GM19467 (cell line): ENCODE data around the gene YWHAG.
"Not testable (repeated sequence)": the region's sequence is repeated elsewhere in the genome, so short reads cannot be mapped to it uniquely, and the experiment has no call there.

Source experiments
- ATAC-seq: cut with Tn5 transposase; IDR thresholded peaks from one replicate; pipeline ENCODE4 v1.9.1; 2021; ENCODE audit warnings: mild to moderate bottlenecking, moderate library complexity; ENCODE audit not compliant: unreplicated experiment

Gene YWHAG

DNA sequence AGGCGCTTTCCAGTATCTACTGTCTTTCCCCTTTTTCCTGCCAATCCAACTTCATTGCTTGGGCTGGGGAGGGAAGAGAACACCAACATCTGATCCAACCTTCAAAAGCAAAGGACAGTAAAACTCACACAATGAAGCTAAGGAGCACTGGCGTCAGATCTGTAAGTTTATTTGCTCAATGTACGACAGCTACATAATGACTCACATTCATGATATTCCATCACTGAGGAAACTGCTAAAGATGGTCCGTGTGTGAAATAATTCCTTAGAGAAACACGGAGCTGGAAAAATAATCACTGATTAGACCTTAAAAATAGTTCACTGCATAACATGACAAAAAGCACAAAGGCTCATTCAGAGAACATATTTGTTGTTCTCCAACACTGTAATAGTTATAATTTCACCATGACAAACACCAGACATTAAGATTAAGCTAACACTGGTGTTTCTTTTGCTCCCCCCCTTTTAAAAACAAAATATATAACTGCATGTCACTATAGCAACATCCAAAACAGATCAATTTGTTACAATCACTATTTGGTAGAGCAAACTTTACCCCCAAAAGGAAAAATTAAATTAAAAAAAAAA lies 32.1 kb downstream of the YWHAG start:
- ATAC-seq = no peak

GRCh38 chr7:76325811-76326210 lies 33.0 kb downstream of the YWHAG start:
- ATAC-seq = no peak

DNA sequence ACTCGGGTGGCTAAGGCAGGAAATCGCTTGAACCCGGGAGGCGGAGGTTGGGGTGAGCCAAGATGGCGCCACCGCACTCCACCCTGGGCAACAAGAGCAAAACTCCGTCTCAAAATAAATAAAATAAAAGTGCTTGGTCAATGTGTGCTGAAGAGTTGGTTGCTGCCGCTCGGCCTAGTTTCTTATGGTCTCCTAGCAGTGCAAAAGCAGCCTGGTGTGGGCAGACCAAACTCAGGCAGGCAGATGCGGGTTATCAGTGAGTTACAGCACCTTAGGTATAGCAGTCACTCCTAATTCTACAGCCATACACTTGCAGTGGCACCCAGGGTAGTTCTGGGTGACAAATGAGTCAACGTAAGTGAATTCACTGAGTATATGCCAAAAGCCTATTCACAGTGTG lies 33.7 kb downstream of the YWHAG start:
- ATAC-seq = no peak

- peak; percentile 37 for ATAC-seq
Observed at GRCh38 chr7:76318488-76319353, 40.1 kb downstream of the YWHAG start.

DNA sequence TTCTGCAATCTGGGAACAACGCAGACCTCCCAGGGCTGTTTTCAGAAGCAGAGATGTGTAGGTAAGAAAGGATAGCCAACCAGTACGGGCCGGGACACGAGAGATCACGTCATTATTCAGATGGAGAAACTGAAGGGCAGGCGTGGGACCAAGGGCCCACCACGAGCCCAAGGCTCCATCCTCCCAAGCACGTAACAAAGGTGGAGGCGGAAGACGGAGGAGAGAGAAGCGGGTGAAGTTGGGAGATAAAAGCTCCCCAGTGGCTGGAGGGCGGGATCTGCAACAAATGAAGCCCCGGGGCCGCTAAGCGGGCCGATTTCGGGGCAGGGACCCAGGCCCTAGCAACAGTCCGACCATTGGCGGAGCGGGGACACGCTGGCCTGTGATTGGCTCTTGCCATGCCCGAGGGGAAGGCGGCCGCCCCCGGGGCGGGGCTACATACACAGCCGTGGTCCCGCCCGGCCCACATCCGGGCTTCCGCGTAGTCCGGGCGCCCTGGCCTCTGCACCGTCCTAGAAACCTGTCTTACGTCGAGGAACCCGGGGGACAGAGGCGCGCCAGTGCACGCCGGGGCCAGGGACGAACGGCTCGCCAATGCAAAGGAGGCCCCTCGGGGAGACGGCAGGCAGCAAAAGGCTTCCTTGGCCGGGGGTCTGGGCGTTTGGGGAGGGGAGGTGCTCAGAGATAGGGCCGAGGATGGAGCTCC lies 40.9 kb downstream of the YWHAG start:
- peak; percentile 93 for ATAC-seq

- ATAC-seq = no peak
Observed at GRCh38 chr7:76316984-76317781, 41.6 kb downstream of the YWHAG start.

DNA sequence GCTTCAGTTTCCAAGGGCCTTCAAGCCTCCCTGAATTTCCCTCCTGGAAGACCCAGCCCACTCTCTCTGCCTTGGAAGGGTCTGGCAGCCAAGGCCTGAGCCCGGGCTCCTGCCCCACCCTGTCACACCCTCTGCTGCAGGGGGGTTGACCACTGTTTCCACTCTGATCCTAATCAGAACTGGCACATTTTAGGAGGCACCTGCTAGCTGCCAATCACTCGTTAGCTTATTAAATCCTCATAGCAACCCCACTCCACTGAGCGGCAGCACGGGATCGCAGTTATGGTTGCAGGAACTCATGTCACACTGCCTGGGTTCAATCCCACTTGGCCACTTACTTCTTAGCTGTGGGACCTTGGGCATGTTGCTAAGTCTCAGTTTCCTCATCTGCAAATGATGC lies 43.4 kb downstream of the YWHAG start:
- ATAC-seq = no peak

DNA sequence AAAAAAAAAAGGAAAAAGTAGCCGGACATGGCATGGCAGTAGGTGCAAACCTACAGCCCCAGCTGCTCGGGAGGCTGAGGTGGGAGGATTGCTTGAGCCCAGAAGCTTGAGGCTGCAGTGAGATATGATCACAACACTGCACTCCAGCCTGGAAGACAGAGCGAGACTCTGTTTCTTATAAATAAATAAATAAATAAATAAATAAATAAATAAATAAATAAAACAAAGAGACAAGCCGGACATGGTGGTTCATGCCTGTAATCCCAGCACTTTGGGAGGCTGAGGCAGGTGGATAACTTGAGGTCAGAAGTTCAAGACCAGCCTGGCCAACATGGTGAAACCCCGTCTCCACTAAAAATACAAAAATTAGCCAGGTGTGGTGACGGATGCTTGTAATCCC lies 44.1 kb downstream of the YWHAG start:
- not testable (repeated sequence) for ATAC-seq

- ATAC-seq = peak; percentile 42
Observed at GRCh38 chr7:76314042-76314721, 44.6 kb downstream of the YWHAG start.

- ATAC-seq = not testable (repeated sequence)
Observed at GRCh38 chr7:76311838-76312237, 47.0 kb downstream of the YWHAG start.

DNA sequence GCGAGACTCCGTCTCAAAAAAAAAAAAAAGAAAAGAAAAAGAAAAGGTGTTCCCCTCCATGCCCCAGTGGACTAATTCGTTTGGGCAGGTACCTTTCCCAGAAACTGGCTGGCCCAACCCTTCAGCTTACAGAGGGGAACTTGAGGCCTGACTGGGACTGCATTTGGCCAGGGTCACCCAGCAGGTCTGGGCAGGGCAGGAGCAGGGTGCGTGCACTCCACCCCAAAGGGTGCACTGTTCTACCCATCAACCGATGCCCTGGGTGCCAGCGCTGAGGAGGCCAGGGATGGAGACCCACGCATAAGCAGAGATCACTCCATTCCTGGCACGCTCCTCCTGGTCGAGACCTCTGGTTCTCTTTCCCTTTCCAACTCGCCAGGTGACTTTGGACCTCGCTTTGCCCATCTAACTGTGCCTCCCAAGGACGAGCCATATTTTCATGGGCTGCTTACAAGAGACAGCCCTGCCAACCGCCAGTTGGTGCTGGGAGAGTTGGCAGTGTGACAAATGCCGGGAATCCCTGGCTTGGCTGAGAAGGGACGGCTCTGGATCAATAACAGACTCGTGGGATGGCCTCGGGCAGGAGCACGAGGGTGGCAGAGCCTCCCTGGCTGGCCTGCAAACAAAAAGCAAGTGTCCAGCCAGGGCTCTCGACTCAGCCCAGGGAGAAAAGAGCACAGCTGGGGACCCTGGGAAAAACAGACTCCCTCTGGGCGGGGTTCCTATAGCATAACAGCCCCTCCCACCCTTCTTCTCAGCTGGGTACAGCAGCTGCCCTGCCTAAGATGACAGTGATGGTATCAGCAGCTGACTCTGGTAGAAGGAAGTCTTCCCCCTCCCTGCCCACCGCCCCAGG lies 48.5 kb downstream of the YWHAG start:
- ATAC-seq = no peak

DNA sequence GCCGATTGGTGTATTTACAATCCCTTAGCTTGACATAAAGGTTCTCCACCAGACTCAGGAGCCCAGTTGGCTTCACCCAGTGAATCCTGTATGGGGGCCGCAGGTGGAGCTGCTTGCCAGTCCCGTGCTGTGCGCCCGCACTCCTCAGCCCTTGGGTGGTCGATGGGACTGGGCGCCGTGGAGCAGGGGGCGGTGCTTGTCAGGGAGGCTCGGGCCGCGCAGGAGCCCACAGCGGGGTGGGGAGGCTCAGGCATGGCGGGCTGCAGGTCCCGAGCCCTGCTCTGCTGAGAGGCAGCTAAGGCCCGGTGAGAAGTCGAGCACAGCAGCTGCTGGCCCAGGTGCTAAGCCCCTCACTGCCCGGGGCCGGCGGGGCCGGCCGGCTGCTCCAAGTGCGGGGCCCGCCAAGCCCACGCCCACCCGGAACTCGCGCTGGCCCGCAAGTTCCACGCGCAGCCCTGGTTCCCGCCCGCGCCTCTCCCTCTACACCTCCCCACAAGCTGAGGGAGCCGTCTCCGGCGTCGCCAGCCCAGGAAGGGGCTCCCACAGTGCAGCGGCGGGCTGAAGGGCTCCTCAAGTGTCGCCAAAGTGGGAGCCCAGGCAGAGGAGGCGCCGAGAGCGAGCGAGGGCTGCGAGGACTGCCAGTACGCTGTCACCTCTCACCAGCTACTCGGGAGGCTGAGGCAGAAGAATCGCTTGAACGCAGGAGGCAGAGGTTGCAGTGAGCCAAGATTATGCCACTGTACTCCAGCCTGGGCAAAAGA lies 49.3 kb downstream of the YWHAG start:
- ATAC-seq = not testable (repeated sequence)

DNA sequence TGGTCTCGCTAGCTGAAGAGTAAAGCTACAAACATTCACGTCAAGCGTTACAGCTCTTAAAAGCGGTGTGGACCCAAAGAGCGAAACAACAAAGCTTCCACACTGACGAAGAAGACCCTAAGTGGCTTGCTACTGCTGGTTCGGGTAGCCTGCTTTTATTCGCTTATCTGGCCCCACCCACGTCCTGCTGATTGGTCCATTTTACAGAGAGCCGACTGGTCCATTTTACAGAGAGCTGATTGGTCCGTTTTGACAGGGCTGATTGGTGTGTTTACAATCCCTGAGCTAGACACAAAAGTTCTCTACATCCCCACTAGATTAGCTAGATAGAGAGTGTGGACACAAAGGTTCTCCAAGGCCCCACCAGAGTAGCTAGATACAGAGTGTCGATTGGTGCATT lies 49.9 kb downstream of the YWHAG start:
- ATAC-seq = not testable (repeated sequence)

- no peak for ATAC-seq
Observed at GRCh38 chr7:76304888-76305375, 53.9 kb downstream of the YWHAG start.

GRCh38 chr7:76303202-76304147 lies 55.3 kb downstream of the YWHAG start:
- peak; percentile 44 for ATAC-seq

DNA sequence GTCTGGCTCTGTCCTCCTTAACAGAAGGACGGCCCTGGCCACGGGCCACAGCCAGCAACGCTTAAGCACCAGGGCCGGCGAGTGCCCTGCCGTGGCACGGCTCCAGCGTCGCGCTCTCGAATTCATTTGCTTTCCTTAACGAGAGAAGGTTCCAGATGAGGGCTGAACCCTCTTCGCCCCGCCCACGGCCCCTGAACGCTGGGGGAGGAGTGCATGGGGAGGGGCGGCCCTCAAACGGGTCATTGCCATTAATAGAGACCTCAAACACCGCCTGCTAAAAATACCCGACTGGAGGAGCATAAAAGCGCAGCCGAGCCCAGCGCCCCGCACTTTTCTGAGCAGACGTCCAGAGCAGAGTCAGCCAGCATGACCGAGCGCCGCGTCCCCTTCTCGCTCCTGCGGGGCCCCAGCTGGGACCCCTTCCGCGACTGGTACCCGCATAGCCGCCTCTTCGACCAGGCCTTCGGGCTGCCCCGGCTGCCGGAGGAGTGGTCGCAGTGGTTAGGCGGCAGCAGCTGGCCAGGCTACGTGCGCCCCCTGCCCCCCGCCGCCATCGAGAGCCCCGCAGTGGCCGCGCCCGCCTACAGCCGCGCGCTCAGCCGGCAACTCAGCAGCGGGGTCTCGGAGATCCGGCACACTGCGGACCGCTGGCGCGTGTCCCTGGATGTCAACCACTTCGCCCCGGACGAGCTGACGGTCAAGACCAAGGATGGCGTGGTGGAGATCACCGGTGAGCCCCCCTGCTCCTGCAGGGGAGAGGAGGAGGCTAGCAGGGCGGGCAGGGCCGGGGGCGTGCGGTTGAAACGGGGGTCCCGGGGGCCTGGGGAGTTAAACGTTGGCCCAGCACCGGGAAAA lies 56.2 kb downstream of the YWHAG start, which contains the start of gene HSPB1:
TSS of gene HSPB1 (plus strand) at position 327 of the 855 bp plus-strand sequence. CDS start at position 367, 40 bp downstream.
- ATAC-seq = no peak
